ENCODE data around the gene KMT2C.
A peak's percentile ranks its signal among the peaks of the same experiment; 100 is the strongest.

The KMT2C gene

DNA sequence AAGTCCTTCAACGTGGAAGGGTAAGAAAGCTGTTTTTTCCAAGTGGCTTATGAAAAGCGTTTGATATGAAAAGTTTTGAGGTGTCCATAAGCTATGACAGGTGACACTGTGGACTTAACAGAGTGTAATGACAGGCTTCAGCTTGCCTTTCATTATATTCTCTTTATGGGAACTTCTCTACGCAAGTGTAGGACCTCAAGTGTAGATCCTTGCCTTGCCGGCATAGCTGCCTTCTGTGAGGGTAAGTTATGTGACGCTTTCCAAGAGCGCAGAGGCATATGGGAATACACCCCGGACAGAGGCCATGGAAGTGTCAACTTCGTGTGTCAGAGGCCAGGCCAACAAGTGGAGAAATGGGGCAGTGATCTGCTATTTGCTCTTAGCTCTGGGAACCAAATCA, 318.4 kb downstream of the KMT2C start:
- TF ChIP-seq ZFX (IDR thresholded peaks at IDR 0.05; ENCODE audit: borderline replicate concordance), result no peak
- no peak for TF ChIP-seq CTCF (IDR thresholded peaks at IDR 0.05)
- H3K27ac ChIP-seq, result no peak overlapping the region

DNA sequence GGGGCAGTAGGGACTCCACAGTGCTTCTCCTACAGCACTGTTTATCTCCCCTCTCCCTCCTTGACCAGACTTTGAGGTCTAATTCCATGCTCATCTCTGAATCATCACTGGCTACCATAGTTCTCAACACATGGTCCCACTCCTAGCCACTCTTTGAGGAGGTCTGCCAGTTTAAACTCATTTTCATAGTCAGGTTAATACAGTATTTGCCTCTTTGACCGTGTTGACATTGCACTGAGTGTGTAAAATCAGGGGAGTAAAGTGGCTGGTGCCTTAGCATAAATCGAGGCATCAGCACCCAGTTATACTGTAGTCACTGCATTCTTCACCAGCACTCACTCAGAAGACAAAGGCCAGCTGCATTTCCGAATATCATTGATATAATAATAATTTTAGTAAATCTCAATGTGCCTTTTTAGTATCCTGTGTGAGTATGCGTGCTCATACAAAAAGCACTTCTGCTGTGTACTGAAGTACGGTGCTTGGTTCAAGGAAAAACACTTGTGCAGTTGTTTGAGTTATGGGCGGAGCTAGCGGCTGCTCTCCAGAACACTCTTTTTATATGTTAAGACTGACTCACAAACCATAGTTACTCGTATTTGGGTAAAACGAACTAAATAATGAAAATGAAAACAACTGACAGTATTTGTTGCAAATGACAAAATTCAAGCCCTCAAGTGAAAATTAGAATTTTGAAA, 320.6 kb downstream of the KMT2C start:
- TF ChIP-seq CTCF (IDR thresholded peaks at IDR 0.05), result no peak
- no peak for TF ChIP-seq ZFX (IDR thresholded peaks at IDR 0.05; ENCODE audit: borderline replicate concordance)
- H3K27ac ChIP-seq, result peak overlapping the region; percentile 24

DNA sequence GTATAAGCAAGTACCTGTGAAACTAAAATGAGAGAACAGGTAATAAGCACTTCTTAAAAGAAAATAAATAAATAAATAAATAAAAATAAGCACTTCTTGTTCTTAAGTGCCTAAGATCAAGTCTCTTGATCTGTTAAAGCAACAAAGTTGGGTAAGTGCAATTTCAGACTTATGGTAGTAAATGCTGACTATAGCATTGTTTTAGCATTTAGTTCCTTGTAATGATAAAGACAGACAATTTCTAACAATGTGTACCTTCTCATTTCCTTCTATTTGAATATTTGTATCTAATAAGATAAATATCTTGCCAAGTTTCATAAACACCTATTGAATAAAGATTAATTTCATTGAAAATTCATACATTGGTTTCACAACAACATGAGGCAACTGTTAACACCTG, 323.0 kb downstream of the KMT2C start:
- no peak overlapping the region for H3K27ac ChIP-seq
- TF ChIP-seq CTCF (IDR thresholded peaks at IDR 0.05) (no peak), ZFX (IDR thresholded peaks at IDR 0.05; ENCODE audit: borderline replicate concordance) (no peak)

DNA sequence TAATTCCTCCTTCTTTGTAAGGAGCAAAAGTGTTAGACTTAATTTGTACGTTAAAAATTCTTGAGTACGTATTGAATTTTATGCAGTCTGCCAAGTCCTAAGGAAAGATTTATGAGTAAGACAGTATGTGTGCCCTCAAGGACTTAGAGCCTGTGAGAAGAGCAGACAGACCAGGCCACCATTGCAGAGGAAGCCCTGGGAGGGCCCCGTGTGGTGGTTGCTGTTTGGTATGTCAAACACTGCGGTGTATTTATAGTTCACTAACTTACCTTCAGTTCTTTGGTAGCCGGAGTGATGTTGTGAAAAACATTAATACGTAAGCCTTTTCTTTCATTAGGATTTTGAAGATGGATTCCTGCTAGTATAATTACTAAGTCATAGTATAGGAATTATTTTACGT, 327.4 kb downstream of the KMT2C start:
- no peak overlapping the region for H3K27ac ChIP-seq
- TF ChIP-seq CTCF (IDR thresholded peaks at IDR 0.05) (no peak), ZFX (IDR thresholded peaks at IDR 0.05; ENCODE audit: borderline replicate concordance) (no peak)

DNA sequence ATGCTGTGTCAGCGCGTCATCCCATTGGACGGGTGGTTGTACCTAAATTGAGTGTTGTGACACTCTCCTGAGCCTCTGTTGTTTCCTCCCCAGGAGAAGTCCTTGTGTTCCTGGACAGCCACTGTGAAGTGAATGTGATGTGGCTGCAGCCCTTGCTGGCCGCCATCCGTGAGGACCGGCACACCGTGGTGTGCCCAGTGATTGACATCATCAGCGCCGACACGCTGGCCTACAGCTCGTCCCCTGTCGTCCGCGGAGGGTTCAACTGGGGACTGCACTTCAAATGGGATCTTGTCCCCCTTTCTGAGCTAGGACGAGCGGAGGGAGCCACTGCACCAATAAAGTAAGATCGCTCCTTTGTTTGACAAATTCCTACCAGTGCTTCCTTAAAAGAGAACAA, 327.9 kb downstream of the KMT2C start:
- no peak for TF ChIP-seq ZFX (IDR thresholded peaks at IDR 0.05; ENCODE audit: borderline replicate concordance)
- TF ChIP-seq CTCF (IDR thresholded peaks at IDR 0.05), result no peak
- H3K27ac ChIP-seq, result no peak overlapping the region

GRCh38 chr7:152106990-152107389, 328.8 kb downstream of the KMT2C start:
- TF ChIP-seq CTCF (IDR thresholded peaks at IDR 0.05) (no peak), ZFX (IDR thresholded peaks at IDR 0.05; ENCODE audit: borderline replicate concordance) (no peak)
- no peak overlapping the region for H3K27ac ChIP-seq

DNA sequence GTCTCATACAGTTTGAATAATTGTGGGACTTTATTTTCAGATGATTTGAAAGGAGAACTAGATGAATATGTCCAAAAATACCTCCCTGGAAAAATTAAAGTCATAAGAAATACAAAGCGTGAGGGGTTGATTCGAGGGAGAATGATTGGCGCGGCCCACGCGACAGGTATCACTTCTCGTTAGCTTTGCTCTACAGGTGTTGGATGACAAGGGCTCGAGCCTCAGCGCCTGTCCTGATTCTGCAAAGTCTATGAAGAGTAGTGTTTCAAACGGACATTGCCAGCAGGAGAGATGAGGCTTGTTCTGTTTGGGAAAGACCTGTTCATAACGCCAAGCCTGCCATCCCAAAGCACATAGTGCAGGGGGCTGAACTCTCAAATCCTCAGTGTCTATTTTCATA, 330.6 kb downstream of the KMT2C start:
- no peak overlapping the region for H3K27ac ChIP-seq
- TF ChIP-seq CTCF (IDR thresholded peaks at IDR 0.05) (no peak), ZFX (IDR thresholded peaks at IDR 0.05; ENCODE audit: borderline replicate concordance) (no peak)
